ENCODE results near the gene IL11RA. TPM values are rescaled to one million over a fixed set of nuclear protein-coding genes. Genes with fewer than 3 reads are reported as not detected.

IL11RA gene
- total and polyA plus RNA-seq, 2 of the 8 experiments (the other 6 are each of a cell fraction or from before 2014, with no cell fraction given): 5.5 to 9.1 TPM

GRCh38 chr9:34701023-34701768, 49.2 kb downstream of the IL11RA start:
- H3K23ac ChIP-seq (ENCODE audit: insufficient read length): no peak overlapping the region
- H3K79me2 ChIP-seq (ENCODE audit: control insufficient read depth in 1 of 2, insufficient read depth in 2 of 2, low read length in 2 of 2): no peaks in the 10 kb centered on the region
- H4K5ac ChIP-seq (ENCODE audit: insufficient read length, low read depth, low read length): no peak overlapping the region
- H3K4me2 ChIP-seq (ENCODE audit: insufficient read depth in 1 of 2, low read depth in 2 of 2, low read length in 2 of 2): peak overlapping the region; percentile 62 to 91
- no peaks in the 10 kb centered on the region for H4K20me1 ChIP-seq (replicated peaks in 1 of 2; ENCODE audit: control insufficient read depth in 1 of 2, insufficient read depth in 2 of 2, low read length in 2 of 2)
- H2BK5ac ChIP-seq (ENCODE audit: low read depth, low read length): no peak overlapping the region
- H2AFZ ChIP-seq (ENCODE audit: low read length): peak overlapping the region; percentile 79
- no peak overlapping the region for H4K8ac ChIP-seq (ENCODE audit: extremely low read depth, insufficient read depth, low read length)
- H2BK12ac ChIP-seq (ENCODE audit: low read depth, low read length): no peak overlapping the region
- H3K27ac ChIP-seq (ENCODE audit: low read depth, low read length): no peak overlapping the region
- WGBS, 2 experiments (ENCODE audit: extremely low coverage in 1 of 2, insufficient coverage in 1 of 2, insufficient read length in 1 of 2, insufficient replicate concordance in 2 of 2, low coverage in 1 of 2, low lambda C conversion rate in 2 of 2, missing lambda C conversion rate in 1 of 2): 9% methylated on average over 42 of the region's 52 CpGs; no CpG with 5 or more reads in 1 of the 2 experiments
- H3K4ac ChIP-seq (replicated peaks; ENCODE audit: insufficient read length, low read depth, low read length): no peak overlapping the region
- ChIA-PET CTCF (ENCODE audit: partially characterized antibody) (interaction anchor here (0.6 to 7.8 kb wide), 40 partner anchors 9 to 985 kb away, joined by 3 to 147 read pairs (median 4); partner anchors contain the start of genes CCL19, CCL21, GALT and SIGMAR1), POLR2A (ENCODE audit: partially characterized antibody) (interaction anchor here (1.0 to 1.1 kb wide), 2 partner anchors 10 to 26 kb away, joined by 3 read pairs; partner anchors contain the start of gene CCL19)
- peaks cover 0 to 30% (median 18%) of the 10 kb centered on the region in 4 experiments; a peak in 6 of 7 replicates for H3K27me3 ChIP-seq (replicated peaks in 1 of 4; ENCODE audit: control insufficient read depth in 3 of 4, extremely low read depth in 1 of 4, insufficient read depth in 3 of 4, low read length in 3 of 4)
- H2BK15ac ChIP-seq (ENCODE audit: low read length): no peak overlapping the region
- H3K18ac ChIP-seq (ENCODE audit: extremely low read depth, low read length): no peak overlapping the region
- H2BK120ac ChIP-seq (replicated peaks; ENCODE audit: low read depth, low read length): no peak overlapping the region
- no peaks in the 10 kb centered on the region for H3K9me3 ChIP-seq (ENCODE audit: insufficient read depth in 2 of 2, low read depth in 1 of 2, low read length in 1 of 2)
- no peak overlapping the region for H3K9ac ChIP-seq (replicated peaks in 1 of 4; ENCODE audit: extremely low read depth in 1 of 4, low read depth in 3 of 4, low read length in 3 of 4)
- no peak for FAIRE-seq
- peaks cover 0 to 5% (median 2%) of the 10 kb centered on the region in 4 experiments; a peak in 2 of 7 replicates for H3K4me1 ChIP-seq (replicated peaks in 1 of 4; ENCODE audit: control insufficient read depth in 3 of 4, insufficient read depth in 4 of 4, low read length in 3 of 4)
- H3K56ac ChIP-seq (replicated peaks; ENCODE audit: insufficient read length, low read depth, low read length): no peak overlapping the region
- no peak overlapping the region for H3K14ac ChIP-seq (ENCODE audit: insufficient read length)
- H2AK5ac ChIP-seq (ENCODE audit: low read depth, low read length): no peak overlapping the region
- no peaks in the 10 kb centered on the region for H3K36me3 ChIP-seq (ENCODE audit: control insufficient read depth in 2 of 4, insufficient read depth in 4 of 4, low read length in 3 of 4)
- peak overlapping the region; percentile 38 to 65 (median 45) for H3K4me3 ChIP-seq (ENCODE audit: extremely low read depth in 1 of 4, insufficient read depth in 2 of 4, low read depth in 3 of 4, low read length in 4 of 4)
- H3K23me2 ChIP-seq (ENCODE audit: low read depth, low read length): peaks cover 11% of the 10 kb centered on the region
- no peak overlapping the region for H4K91ac ChIP-seq (replicated peaks; ENCODE audit: insufficient read length, low read length)
- H2BK20ac ChIP-seq (ENCODE audit: low read length): no peak overlapping the region
- no peaks in the 10 kb centered on the region for H3K79me1 ChIP-seq (ENCODE audit: low read depth, low read length)
- peak; percentile 36 to 94 for DNase-seq (ENCODE audit: low read depth in 1 of 2, low spot score in 2 of 2)
- TF ChIP-seq SUZ12 (IDR thresholded peaks at IDR 0.05; ENCODE audit: low read length): 0 out of 2 replicates have a peak, but pooled peaks have one; percentile 24
- TF ChIP-seq RAD21 (IDR thresholded peaks at IDR 0.05 in 1 of 2, conservative IDR thresholded peaks at IDR 0.05 in 1 of 2; ENCODE audit: low read depth in 2 of 2, low read length in 2 of 2): peak; percentile 75 to 82
- no peak for TF ChIP-seq MAFK (IDR thresholded peaks at IDR 0.05; ENCODE audit: low read depth, low read length)
- 0 out of 2 replicates have a peak, but pooled peaks have one; percentile 33 for TF ChIP-seq YY1 (IDR thresholded peaks at IDR 0.05; ENCODE audit: low read depth, low read length)
- peak; percentile 85 for TF ChIP-seq KDM4A (IDR thresholded peaks at IDR 0.05; ENCODE audit: low read depth, low read length, severe bottlenecking)
- TF ChIP-seq RFX5 (IDR thresholded peaks at IDR 0.05; ENCODE audit: borderline replicate concordance, low read depth, low read length): no peak
- peak; percentile 26 for TF ChIP-seq CTBP2 (IDR thresholded peaks at IDR 0.05; ENCODE audit: borderline replicate concordance, insufficient read depth, insufficient read length, low read length)
- 0 out of 2 replicates have a peak, but pooled peaks have one; percentile 51 for TF ChIP-seq RBBP5 (IDR thresholded peaks at IDR 0.05; ENCODE audit: borderline replicate concordance, low read depth, low read length)

Measured in H1 (cell line).